ENCODE data around the gene CC2D2A. TPM values are rescaled to one million over a fixed set of nuclear protein-coding genes. Genes with fewer than 3 reads are reported as not detected.

The CC2D2A gene
- total and polyA plus RNA-seq, 9 of the 15 experiments (the other 6 are each of a cell fraction or from before 2014, with no cell fraction given) = 0.36 to 2.5 (median 1.6) TPM

DNA sequence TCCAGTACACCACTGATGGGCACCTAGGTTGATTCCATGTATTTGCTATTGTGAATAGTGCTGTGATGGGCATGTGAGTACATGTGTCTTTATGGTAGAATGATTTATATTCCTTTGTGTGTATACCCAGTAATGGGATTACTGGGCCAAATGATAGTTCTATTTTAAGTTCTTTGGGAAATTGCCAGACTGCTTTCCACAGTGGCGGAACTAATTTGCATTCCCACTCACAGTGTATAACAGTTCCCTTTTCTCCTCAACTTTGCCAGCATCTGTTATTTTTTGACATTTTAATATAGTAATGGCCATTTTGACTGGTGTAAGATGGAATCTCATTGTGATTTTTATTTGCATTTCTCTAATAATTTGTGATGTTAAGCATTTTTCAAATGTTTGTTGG is 25.9 kb downstream of the CC2D2A start:
- H3K79me2 ChIP-seq (ENCODE audit: control insufficient read depth, insufficient read depth, low read length) = no peaks in the 10 kb centered on the region
- intact Hi-C loops (cut with micrococcal nuclease) (no loop called here), in situ Hi-C loops (cut with MboI) (loop anchor here (25.0 kb wide), 1 partner anchor 742 kb away; the partner anchor contains the start of gene TAPT1)
- H4K20me1 ChIP-seq (replicated peaks; ENCODE audit: control insufficient read depth, insufficient read depth, low read length) = no peaks in the 10 kb centered on the region
- WGBS (ENCODE audit: insufficient coverage, low coverage, missing lambda C conversion rate) = 58% methylated on average over 1 of the region's 1 CpG
- TF ChIP-seq SP2 (IDR thresholded peaks at IDR 0.05; ENCODE audit: extremely low read depth, low read depth, low read length, poor library complexity, severe bottlenecking) = no peak
- no peak for TF ChIP-seq MXI1 (IDR thresholded peaks at IDR 0.05; ENCODE audit: low read depth, low read length)
- TF ChIP-seq, protein P1, sequence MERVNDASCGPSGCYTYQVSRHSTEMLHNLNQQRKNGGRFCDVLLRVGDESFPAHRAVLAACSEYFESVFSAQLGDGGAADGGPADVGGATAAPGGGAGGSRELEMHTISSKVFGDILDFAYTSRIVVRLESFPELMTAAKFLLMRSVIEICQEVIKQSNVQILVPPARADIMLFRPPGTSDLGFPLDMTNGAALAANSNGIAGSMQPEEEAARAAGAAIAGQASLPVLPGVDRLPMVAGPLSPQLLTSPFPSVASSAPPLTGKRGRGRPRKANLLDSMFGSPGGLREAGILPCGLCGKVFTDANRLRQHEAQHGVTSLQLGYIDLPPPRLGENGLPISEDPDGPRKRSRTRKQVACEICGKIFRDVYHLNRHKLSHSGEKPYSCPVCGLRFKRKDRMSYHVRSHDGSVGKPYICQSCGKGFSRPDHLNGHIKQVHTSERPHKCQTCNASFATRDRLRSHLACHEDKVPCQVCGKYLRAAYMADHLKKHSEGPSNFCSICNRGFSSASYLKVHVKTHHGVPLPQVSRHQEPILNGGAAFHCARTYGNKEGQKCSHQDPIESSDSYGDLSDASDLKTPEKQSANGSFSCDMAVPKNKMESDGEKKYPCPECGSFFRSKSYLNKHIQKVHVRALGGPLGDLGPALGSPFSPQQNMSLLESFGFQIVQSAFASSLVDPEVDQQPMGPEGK (CRISPR knock-in tag; IDR thresholded peaks at IDR 0.05; ENCODE audit: borderline replicate concordance) = no peak
- TF ChIP-seq, protein P2, sequence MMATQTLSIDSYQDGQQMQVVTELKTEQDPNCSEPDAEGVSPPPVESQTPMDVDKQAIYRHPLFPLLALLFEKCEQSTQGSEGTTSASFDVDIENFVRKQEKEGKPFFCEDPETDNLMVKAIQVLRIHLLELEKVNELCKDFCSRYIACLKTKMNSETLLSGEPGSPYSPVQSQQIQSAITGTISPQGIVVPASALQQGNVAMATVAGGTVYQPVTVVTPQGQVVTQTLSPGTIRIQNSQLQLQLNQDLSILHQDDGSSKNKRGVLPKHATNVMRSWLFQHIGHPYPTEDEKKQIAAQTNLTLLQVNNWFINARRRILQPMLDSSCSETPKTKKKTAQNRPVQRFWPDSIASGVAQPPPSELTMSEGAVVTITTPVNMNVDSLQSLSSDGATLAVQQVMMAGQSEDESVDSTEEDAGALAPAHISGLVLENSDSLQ (IDR thresholded peaks at IDR 0.05) = no peak
- TF ChIP-seq ZNF507 (tag; conservative IDR thresholded peaks at IDR 0.05) = no peak
- TF ChIP-seq NR3C1 (CRISPR knock-in tag; IDR thresholded peaks at IDR 0.05) = no peak
- no peak for TF ChIP-seq ZNF263 (CRISPR knock-in tag; IDR thresholded peaks at IDR 0.05; ENCODE audit: borderline replicate concordance)
- no peak for TF ChIP-seq CEBPG (CRISPR knock-in tag; IDR thresholded peaks at IDR 0.05)
- no peak for TF ChIP-seq CEBPG (tag; conservative IDR thresholded peaks at IDR 0.05 in 1 of 2, IDR thresholded peaks at IDR 0.05 in 1 of 2)
- TF ChIP-seq E2F3 (CRISPR knock-in tag; IDR thresholded peaks at IDR 0.05) = no peak
- no peak for TF ChIP-seq ELF1 (tag; IDR thresholded peaks at IDR 0.05)
- no peak for TF ChIP-seq POLR3A (IDR thresholded peaks at IDR 0.05; ENCODE audit: borderline replicate concordance, extremely low read depth, insufficient read depth, insufficient read length)
- TF ChIP-seq ZNF79 (CRISPR knock-in tag; IDR thresholded peaks at IDR 0.05; ENCODE audit: low read depth) = no peak
- no peak for TF ChIP-seq ARID2 (IDR thresholded peaks at IDR 0.05)
- no peak for TF ChIP-seq KDM2B (CRISPR knock-in tag; IDR thresholded peaks at IDR 0.05)
- TF ChIP-seq HEY1 (CRISPR knock-in tag; IDR thresholded peaks at IDR 0.05; ENCODE audit: borderline replicate concordance) = no peak
- TF ChIP-seq GABPA (tag; conservative IDR thresholded peaks at IDR 0.05; ENCODE audit: low read depth) = no peak
- TF ChIP-seq SIN3B (IDR thresholded peaks at IDR 0.05; ENCODE audit: low read depth) = no peak
- H3K4me3 ChIP-seq = no peak overlapping the region
- FAIRE-seq = no peak
- POLR2A ChIA-PET = interaction anchor here (0.6 kb wide), 1 partner anchor 11 kb away, joined by 3 read pairs; no protein-coding TSS in a partner anchor
- H3K27ac ChIP-seq (ENCODE audit: extremely low read depth, low read depth, low read length) = no peak overlapping the region
- H3K9me3 ChIP-seq (replicated peaks; ENCODE audit: control insufficient read depth, insufficient read depth, low read depth, low read length) = no peaks in the 10 kb centered on the region
- CTCF ChIA-PET (ENCODE audit: low intra/inter-chr PET ratio) = no interaction called here
- DNase-seq (ENCODE audit: extremely low read depth in 1 of 4, low spot score in 3 of 4) = no peak
- H3K27me3 ChIP-seq (ENCODE audit: control insufficient read depth in 2 of 2, insufficient read depth in 2 of 2, low read length in 2 of 2) = peaks cover 0 to 3% of the 10 kb centered on the region in 2 experiments; a peak in 1 of 5 replicates
- H3K36me3 ChIP-seq (ENCODE audit: control insufficient read depth, insufficient read depth, low read length) = no peaks in the 10 kb centered on the region
- no peaks in the 10 kb centered on the region for H3K9me1 ChIP-seq (ENCODE audit: control insufficient read depth, insufficient read depth, low read length)
- no peak overlapping the region for H2AFZ ChIP-seq (ENCODE audit: low read depth, low read length)
- H3K4me2 ChIP-seq (ENCODE audit: insufficient read depth, low read length) = no peak overlapping the region
- no peaks in the 10 kb centered on the region for H3K4me1 ChIP-seq (replicated peaks in 1 of 2; ENCODE audit: control insufficient read depth in 2 of 2, insufficient read depth in 2 of 2, low read length in 2 of 2)
- no peak overlapping the region for H3K9ac ChIP-seq (ENCODE audit: insufficient read depth in 1 of 2, low read depth in 2 of 2, low read length in 2 of 2)
- no peak for ATAC-seq
- BruUV-seq (replicated peaks) = no TSS peak

Measured in K562 (cell line).